ENCODE results near the gene HOXA5. TPM values are rescaled to one million over a fixed set of nuclear protein-coding genes. Genes with fewer than 3 reads are reported as not detected.
A peak's percentile ranks its signal among the peaks of the same experiment; 100 is the strongest.

HOXA5 gene
- total RNA-seq, 3 donors from 2014 or later, result 16.1 to 26.6 (median 23.8) TPM

DNA sequence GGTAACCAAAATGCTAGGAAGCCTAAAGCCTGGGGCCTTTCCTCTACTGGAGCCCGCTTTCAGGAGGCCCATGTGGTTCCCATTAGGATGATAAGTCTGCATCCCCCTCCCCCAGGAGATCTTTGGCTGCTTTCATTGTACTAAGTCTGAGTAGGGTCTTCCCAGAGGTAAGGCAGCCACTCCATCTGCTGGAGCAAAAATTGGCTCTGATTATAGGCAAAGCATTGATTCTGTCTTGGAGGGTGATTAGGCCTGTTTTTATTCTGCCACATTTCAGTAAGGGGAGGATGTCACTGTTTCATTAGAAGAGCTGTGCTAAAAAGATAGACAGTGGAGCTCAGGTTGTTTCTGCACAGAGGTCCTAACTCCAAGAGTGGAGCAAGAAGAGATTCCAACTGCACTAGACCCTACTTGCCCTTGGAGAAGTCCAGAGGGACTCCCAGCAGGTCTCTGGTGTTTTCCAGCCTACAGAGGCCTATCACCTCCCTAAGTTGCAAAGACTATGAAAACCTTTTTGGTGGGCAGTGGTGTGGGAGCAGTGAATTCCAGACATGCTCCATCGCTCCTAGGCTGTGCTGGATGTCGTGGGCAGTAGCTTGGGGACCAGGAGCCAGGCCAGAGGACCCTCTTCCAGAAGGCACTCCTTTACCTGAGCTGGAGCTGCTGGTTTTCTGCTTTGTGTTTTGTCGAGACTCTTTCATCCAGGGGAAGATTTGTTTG is 33.9 kb downstream of the HOXA5 start:
- Histone ChIP-seq H3K4me1 (ENCODE audit: low read depth) (peaks cover 45% of the 10 kb centered on the region), H3K9me3 (no peaks in the 10 kb centered on the region), H3K4me3 (no peak overlapping the region), H3K36me3 (ENCODE audit: low read depth) (no peaks in the 10 kb centered on the region)
- TF ChIP-seq, protein P1, sequence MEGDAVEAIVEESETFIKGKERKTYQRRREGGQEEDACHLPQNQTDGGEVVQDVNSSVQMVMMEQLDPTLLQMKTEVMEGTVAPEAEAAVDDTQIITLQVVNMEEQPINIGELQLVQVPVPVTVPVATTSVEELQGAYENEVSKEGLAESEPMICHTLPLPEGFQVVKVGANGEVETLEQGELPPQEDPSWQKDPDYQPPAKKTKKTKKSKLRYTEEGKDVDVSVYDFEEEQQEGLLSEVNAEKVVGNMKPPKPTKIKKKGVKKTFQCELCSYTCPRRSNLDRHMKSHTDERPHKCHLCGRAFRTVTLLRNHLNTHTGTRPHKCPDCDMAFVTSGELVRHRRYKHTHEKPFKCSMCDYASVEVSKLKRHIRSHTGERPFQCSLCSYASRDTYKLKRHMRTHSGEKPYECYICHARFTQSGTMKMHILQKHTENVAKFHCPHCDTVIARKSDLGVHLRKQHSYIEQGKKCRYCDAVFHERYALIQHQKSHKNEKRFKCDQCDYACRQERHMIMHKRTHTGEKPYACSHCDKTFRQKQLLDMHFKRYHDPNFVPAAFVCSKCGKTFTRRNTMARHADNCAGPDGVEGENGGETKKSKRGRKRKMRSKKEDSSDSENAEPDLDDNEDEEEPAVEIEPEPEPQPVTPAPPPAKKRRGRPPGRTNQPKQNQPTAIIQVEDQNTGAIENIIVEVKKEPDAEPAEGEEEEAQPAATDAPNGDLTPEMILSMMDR (IDR thresholded peaks at IDR 0.05), result no peak
- intact Hi-C loops (cut with DNase I, micrococcal nuclease), result no loop called here
- ATAC-seq, result no peak
- DNase-seq, result no peak

DNA sequence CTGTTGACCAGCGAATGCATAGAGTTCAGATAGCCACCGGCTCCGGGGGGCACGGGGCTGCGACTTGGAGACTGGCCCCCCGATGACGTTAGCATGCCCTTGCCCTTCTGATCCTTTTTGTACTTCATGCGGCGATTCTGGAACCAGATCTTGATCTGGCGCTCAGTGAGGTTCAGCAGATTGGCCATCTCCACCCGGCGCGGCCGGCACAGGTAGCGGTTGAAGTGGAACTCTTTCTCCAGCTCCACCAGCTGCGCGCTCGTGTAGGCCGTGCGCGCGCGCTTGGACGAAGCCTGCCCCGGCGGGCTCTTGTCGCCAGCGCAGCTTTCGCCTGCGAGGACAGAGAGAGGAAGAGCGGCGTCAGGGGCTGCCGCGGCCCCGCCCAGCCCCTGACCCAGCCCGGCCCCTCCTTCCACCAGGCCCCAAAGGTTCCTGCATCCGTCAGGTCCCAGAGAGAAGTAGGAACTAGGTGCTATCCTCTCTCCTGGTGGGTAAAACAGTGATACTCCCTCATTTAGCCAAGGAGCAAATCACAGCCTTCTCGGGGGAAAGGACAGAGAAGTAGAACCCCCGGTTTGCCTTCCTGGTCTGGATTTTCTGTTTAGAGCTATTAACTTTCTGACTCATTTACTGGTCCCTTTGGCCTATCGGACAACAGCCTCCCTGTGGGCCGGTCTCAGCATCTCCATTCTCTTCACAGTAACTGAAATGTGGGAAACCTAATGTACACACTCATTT is 34.9 kb downstream of the HOXA5 start:
- TF ChIP-seq, protein P1 (IDR thresholded peaks at IDR 0.05), result no peak
- Histone ChIP-seq H3K4me1 (ENCODE audit: low read depth) (peaks cover 45% of the 10 kb centered on the region), H3K36me3 (ENCODE audit: low read depth) (no peaks in the 10 kb centered on the region), H3K4me3 (no peak overlapping the region), H3K9me3 (no peaks in the 10 kb centered on the region)
- intact Hi-C loops (cut with DNase I, micrococcal nuclease), result no loop called here
- ATAC-seq (peak; percentile 52), DNase-seq (peak; percentile 66 to 81 (median 81))

DNA sequence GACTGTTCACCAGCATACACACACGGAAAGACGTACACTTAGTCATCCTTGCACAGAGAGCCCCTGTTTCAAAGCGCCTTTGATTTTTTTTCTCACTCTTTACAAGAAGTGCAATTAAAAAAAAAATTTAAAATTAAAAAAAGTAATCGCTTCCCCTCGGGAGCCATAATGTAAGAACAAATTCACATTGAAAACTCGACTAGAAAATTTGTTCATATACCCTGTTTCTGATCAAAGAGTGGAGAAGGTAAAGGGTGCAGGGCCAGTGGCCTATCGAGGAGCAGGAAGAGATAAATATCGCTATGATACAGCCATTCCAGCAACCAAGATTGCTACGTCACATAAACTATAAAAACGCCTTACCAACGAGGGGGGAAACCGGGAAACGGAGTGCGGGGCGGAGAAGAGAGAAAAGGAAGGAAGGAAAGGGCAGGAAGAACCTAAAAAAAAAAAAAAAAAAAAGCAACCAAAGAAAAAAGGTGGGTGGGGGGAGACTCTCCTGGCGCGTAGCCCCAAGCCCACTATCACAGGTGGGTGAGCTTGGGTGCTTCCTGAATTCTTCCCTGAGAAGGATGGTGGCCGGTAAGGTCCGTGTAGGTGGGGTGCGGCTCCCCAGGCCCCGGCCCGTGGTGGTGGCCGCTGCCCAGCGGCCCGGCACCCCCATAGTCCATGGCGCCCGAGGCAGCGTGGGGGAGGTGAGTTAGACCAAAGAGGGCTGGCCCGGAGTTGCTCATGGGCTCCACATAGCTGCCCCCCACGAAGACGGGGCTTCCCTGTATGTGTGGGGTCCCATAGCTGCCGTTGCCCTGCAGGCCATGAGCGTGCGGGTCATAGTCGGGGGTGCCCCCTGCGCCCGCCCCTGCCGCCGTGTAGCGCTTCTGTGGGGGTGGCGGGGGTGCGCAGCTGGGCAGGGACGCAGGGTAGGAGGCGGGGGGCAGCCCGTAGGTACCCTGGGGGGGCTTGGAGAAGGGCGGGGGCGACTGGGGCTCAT is 35.8 kb downstream of the HOXA5 start:
- no peak overlapping the region for H3K4me3 ChIP-seq
- TF ChIP-seq, protein P1 (IDR thresholded peaks at IDR 0.05), result no peak
- peak; percentile 30 for ATAC-seq
- intact Hi-C loops (cut with DNase I, micrococcal nuclease), result no loop called here
- no peaks in the 10 kb centered on the region for H3K9me3 ChIP-seq
- no peaks in the 10 kb centered on the region for H3K36me3 ChIP-seq (ENCODE audit: low read depth)
- H3K4me1 ChIP-seq (ENCODE audit: low read depth), result peaks cover 40% of the 10 kb centered on the region
- peak in 2 of 3 donors; percentile 62 to 64 for DNase-seq

DNA sequence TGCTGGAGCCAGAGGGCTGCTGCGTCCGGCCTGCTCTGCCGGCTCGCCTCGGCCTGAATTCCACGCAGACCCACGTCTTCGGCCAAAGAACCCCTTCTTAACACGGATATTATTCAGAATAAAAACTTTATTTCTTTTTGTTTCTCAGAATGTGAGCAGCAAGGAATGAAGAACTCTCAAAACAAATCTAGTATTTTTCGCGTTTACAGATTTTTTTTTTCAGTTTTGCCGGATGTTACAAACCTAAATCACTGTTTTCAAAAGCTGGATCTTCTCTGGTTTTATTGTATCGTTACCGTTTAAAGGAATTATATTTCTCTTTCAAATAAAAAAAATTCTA is 36.6 kb downstream of the HOXA5 start:
- intact Hi-C loops (cut with DNase I, micrococcal nuclease), result no loop called here
- DNase-seq (no peak), ATAC-seq (no peak)
- Histone ChIP-seq H3K9me3 (no peaks in the 10 kb centered on the region), H3K4me3 (no peak overlapping the region), H3K36me3 (ENCODE audit: low read depth) (no peaks in the 10 kb centered on the region), H3K4me1 (ENCODE audit: low read depth) (peaks cover 37% of the 10 kb centered on the region)
- TF ChIP-seq, protein P1 (IDR thresholded peaks at IDR 0.05), result no peak

DNA sequence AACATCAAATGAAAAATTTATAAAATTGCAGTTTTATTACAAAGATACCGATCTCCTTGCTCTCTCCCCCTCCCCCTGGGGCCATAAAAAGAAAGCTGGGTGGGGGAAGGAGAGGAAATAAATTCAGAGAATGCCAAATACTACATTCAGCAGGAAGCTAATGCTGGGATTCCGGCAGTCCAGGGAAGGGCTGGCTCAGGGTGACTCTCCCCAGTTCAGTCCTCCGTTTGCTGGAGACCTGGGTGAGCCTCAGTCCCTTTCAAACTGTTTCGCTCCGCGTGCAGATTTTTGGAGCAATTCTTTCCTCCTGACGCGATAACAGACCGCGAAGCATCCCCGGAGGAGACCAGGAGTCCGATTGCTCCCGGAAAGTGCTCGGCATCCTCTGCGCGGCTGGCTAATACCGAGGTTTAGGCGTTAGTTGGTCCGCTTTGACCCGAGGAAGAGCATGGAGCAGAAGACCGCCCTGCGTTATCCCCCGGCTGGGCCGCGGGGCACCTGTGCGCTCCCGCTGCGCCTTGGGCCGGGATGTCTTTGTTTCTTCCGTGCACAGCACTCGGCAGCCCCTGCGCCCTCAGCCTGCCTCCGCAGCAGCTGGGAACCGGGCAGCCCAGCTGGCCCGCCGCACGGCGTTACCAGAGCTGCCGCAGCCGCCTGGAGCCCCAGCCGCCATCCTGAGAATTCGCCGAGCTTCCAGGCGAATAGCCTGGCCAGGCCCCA is 37.1 kb downstream of the HOXA5 start:
- TF ChIP-seq, protein P1 (IDR thresholded peaks at IDR 0.05), result no peak
- peak; percentile 40 to 62 (median 58) for DNase-seq
- no peaks in the 10 kb centered on the region for H3K36me3 ChIP-seq (ENCODE audit: low read depth)
- no peak overlapping the region for H3K4me3 ChIP-seq
- intact Hi-C loops (cut with DNase I, micrococcal nuclease), result no loop called here
- H3K4me1 ChIP-seq (ENCODE audit: low read depth), result peaks cover 34% of the 10 kb centered on the region
- H3K9me3 ChIP-seq, result no peaks in the 10 kb centered on the region
- peak; percentile 9 for ATAC-seq
